Measurements from ENCODE around the gene ADAMTS2. TPM values are rescaled to one million over a fixed set of nuclear protein-coding genes. Genes with fewer than 3 reads are reported as not detected.

The ADAMTS2 gene
- polyA plus RNA-seq, 1 experiment = 129 TPM

DNA sequence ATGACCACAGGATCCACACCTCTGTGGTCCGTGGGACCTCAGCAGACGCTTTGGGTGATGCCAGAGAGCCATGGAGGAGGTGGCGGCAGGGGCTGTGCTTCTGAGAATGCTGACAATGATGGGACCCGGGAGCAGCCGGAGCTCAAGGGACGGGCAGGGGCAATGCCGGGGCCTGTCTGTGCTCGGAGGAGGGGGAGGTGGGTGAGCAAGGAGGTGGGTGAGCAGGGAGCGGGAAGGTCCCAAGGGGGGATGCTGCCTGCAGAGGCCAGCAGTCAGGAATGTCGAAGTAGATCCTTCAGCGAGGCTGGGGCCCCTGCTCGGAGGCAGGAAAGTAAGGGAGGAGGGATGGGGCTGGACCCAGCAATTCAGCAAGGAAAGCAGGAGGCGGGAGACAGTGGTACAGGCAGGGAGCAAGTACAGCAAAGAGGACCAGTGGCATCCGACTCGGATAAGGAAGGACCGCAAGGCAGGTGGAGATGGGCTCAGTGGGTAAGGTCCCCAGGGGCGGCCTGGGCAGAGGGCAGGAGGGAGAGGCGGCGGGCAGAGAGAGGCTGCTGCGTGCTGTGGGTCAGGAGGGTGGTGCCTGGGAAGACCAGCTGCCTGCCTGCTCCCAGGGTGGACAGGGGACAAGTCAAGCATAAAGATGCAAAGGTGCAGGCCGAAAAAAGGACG is 49.0 kb downstream of the ADAMTS2 start:
- Histone ChIP-seq H3K36me3 (ENCODE audit: control insufficient read depth, insufficient read depth, low read length) (no peaks in the 10 kb centered on the region; the same call in 1 of the 2 replicates), H3K27me3 (ENCODE audit: control insufficient read depth, insufficient read depth, low read length) (no peaks in the 10 kb centered on the region), H3K4me3 (ENCODE audit: low read depth, low read length) (no peak overlapping the region)
- no peak for DNase-seq (ENCODE audit: low read depth)
- ChIA-PET POLR2A (no interaction called here), CTCF (no interaction called here)
- no peak for TF ChIP-seq CTCF (IDR thresholded peaks at IDR 0.05; ENCODE audit: insufficient read depth, low read depth, low read length)

- no peak for TF ChIP-seq CTCF (IDR thresholded peaks at IDR 0.05; ENCODE audit: insufficient read depth, low read depth, low read length)
Observed at GRCh38 chr5:179295778-179296149, 49.5 kb downstream of the ADAMTS2 start.

GRCh38 chr5:179294891-179295777 is 50.1 kb downstream of the ADAMTS2 start:
- Histone ChIP-seq H3K4me3 (ENCODE audit: low read depth, low read length) (no peak overlapping the region), H3K27me3 (ENCODE audit: control insufficient read depth, insufficient read depth, low read length) (no peaks in the 10 kb centered on the region), H3K36me3 (ENCODE audit: control insufficient read depth, insufficient read depth, low read length) (peaks cover 4% of the 10 kb centered on the region; the same call in 1 of the 2 replicates)
- TF ChIP-seq CTCF (IDR thresholded peaks at IDR 0.05; ENCODE audit: insufficient read depth, low read depth, low read length) = peak; percentile 29; the same call in 1 of the 2 replicates
- CTCF ChIA-PET = no interaction called here
- no peak for DNase-seq (ENCODE audit: low read depth)
- POLR2A ChIA-PET = no interaction called here

More at GRCh38 chr5:179295778-179296149, 49.5 kb downstream of the ADAMTS2 start:
- no peak overlapping the region for H3K4me3 ChIP-seq (ENCODE audit: low read depth, low read length)
- ChIA-PET POLR2A (no interaction called here), CTCF (no interaction called here)
- peaks cover 1% of the 10 kb centered on the region; the same call in 1 of the 2 replicates for H3K36me3 ChIP-seq (ENCODE audit: control insufficient read depth, insufficient read depth, low read length)
- no peak for DNase-seq (ENCODE audit: low read depth)
- no peaks in the 10 kb centered on the region for H3K27me3 ChIP-seq (ENCODE audit: control insufficient read depth, insufficient read depth, low read length)

DNA sequence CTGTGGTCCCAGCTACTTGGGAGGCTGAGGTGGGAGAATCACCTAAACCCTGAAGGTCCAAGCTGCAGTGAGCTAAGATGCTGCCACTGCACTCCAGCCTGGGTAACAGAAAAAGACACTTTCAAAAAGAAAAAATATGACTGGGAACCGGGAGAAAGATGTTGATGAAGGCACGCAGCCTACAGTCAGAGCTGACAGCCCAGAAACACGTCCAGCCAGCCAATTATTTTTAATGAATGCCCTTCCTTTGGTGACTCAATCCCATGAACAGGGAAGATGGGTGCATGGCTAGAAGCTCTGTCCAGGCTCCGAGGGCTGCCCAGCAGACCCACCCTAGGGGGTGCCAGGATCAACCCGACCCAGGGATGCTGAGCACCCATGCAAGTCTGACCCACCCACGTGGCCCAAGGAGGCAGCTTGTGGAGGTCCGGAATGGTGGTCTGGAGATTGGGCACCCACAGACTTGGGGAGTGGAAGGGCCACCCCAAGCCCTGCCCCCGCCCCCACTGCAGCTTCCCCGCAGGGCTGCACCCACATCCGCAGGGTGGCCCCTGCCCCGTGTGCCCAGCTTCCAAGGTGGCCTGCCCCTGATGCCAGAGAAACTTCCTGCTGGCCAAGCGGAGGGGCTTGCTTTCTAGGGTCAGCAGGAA is 51.0 kb downstream of the ADAMTS2 start:
- no peak overlapping the region for H3K4me3 ChIP-seq (ENCODE audit: low read depth, low read length)
- POLR2A ChIA-PET = no interaction called here
- no peaks in the 10 kb centered on the region for H3K27me3 ChIP-seq (ENCODE audit: control insufficient read depth, insufficient read depth, low read length)
- TF ChIP-seq CTCF (IDR thresholded peaks at IDR 0.05; ENCODE audit: insufficient read depth, low read depth, low read length) = no peak
- H3K36me3 ChIP-seq (ENCODE audit: control insufficient read depth, insufficient read depth, low read length) = peaks cover 4% of the 10 kb centered on the region; the same call in 1 of the 2 replicates
- CTCF ChIA-PET = interaction anchor here (1.2 to 1.8 kb wide), 3 partner anchors 15 to 30 kb away, joined by 3 to 8 read pairs (median 3); no protein-coding TSS in a partner anchor
- DNase-seq (ENCODE audit: low read depth) = no peak
